PC-9 (cell line): ENCODE data around the gene DERL2.

Experiments
- CTCF ChIP-seq: fragments of 200-600 bp; sonication (generic); conservative IDR thresholded peaks from 2 replicates; pipeline ENCODE4 v1.6.1; 2017; ENCODE audit warnings: mixed run types, antibody characterized with exemption, mild to moderate bottlenecking, moderate library complexity
- EZH2 ChIP-seq: fragments of 200-600 bp; sonication (generic); IDR thresholded peaks from 2 replicates; pipeline ENCODE4 v1.8.0; 2017; ENCODE audit warnings: antibody characterized with exemption, low read depth

GRCh38 chr17:5516060-5516792, 30.2 kb upstream of the DERL2 start:
- no peak for TF ChIP-seq CTCF
- TF ChIP-seq EZH2: no peak
